NCI-H2171 (cell line): ENCODE results near the gene CGB7.

Experiments
- DNase-seq: peaks from one replicate; lab custom pipeline; 2025; lab: John Stamatoyannopoulos, UW

The CGB7 gene

GRCh38 chr19:49016067-49016839 lies 41.3 kb downstream of the CGB7 start:
- DNase-seq, result no peak

GRCh38 chr19:49014870-49015255 lies 42.7 kb downstream of the CGB7 start:
- DNase-seq, result no peak

GRCh38 chr19:49014123-49014869 lies 43.3 kb downstream of the CGB7 start:
- DNase-seq, result no peak

GRCh38 chr19:49011194-49011593 lies 46.4 kb downstream of the CGB7 start:
- no peak for DNase-seq

- no peak for DNase-seq
These were observed 47.1 kb downstream of the CGB7 start for GRCh38 chr19:49010453-49010852.

GRCh38 chr19:49009828-49010227 lies 47.7 kb downstream of the CGB7 start:
- no peak for DNase-seq

- DNase-seq, result no peak
These were observed 50.6 kb downstream of the CGB7 start for GRCh38 chr19:49006905-49007304.

- no peak for DNase-seq
These were observed 52.5 kb downstream of the CGB7 start for GRCh38 chr19:49004964-49005614.
